Amniotic epithelial cell (primary cell): ENCODE measurements around the gene FOXP4.
"Not testable (repeated sequence)": the region's sequence is repeated elsewhere in the genome, so short reads cannot be mapped to it uniquely, and the experiment has no call there.

Experiments used
- DNase-seq: peaks from one replicate; pipeline ENCODE4 v3.0.0-alpha.2; 2010; ENCODE audit warnings: low read depth

FOXP4 gene

GRCh38 chr6:41600499-41601247 is 54.5 kb downstream of the FOXP4 start:
- no peak for DNase-seq

GRCh38 chr6:41601248-41601549 is 55.0 kb downstream of the FOXP4 start:
- no peak for DNase-seq

GRCh38 chr6:41602422-41602743 is 56.2 kb downstream of the FOXP4 start:
- no peak for DNase-seq

GRCh38 chr6:41602864-41603608 is 56.9 kb downstream of the FOXP4 start:
- peak; percentile 78 for DNase-seq

- no peak for DNase-seq
Observed at GRCh38 chr6:41604006-41604405, 57.8 kb downstream of the FOXP4 start.

GRCh38 chr6:41605649-41606048 is 59.5 kb downstream of the FOXP4 start:
- DNase-seq: no peak

GRCh38 chr6:41607036-41607435 is 60.9 kb downstream of the FOXP4 start:
- DNase-seq: no peak

- no peak for DNase-seq
Observed at GRCh38 chr6:41607736-41608135, 61.6 kb downstream of the FOXP4 start.

GRCh38 chr6:41608443-41609151 is 62.4 kb downstream of the FOXP4 start:
- no peak for DNase-seq

GRCh38 chr6:41614715-41615114 is 68.5 kb downstream of the FOXP4 start:
- no peak for DNase-seq

GRCh38 chr6:41615311-41615710 is 69.1 kb downstream of the FOXP4 start:
- DNase-seq: no peak

GRCh38 chr6:41618598-41618997 is 72.4 kb downstream of the FOXP4 start:
- DNase-seq: no peak

GRCh38 chr6:41619193-41619592 is 73.0 kb downstream of the FOXP4 start:
- DNase-seq: not testable (repeated sequence)

- DNase-seq: no peak
Observed at GRCh38 chr6:41621367-41621766, 75.2 kb downstream of the FOXP4 start.

GRCh38 chr6:41621802-41622201 is 75.6 kb downstream of the FOXP4 start:
- no peak for DNase-seq

GRCh38 chr6:41622206-41622988 is 76.2 kb downstream of the FOXP4 start:
- DNase-seq: peak; percentile 31

GRCh38 chr6:41623330-41623729 is 77.1 kb downstream of the FOXP4 start:
- no peak for DNase-seq

GRCh38 chr6:41624621-41625380 is 78.6 kb downstream of the FOXP4 start:
- no peak for DNase-seq

GRCh38 chr6:41625442-41625841 is 79.3 kb downstream of the FOXP4 start:
- no peak for DNase-seq

- DNase-seq: no peak
Observed at GRCh38 chr6:41626022-41626421, 79.8 kb downstream of the FOXP4 start.

GRCh38 chr6:41626917-41627316 is 80.7 kb downstream of the FOXP4 start:
- DNase-seq: no peak

GRCh38 chr6:41629128-41629527 is 82.9 kb downstream of the FOXP4 start:
- DNase-seq: no peak
